Activated T-helper 9 cell treated with anti-CD3 and anti-CD28 coated beads, Interleukin-2, amount 50 U/mL, for 16 hours (primary cell): ENCODE results near the gene DBH.
"Not testable (repeated sequence)": the region's sequence is repeated elsewhere in the genome, so short reads cannot be mapped to it uniquely, and the experiment has no call there.

Experiments
- DNase-seq: peaks from one replicate; pipeline ENCODE4 v3.0.0-alpha.2; 2020; ENCODE audit warnings: low read depth

The DBH gene

DNA sequence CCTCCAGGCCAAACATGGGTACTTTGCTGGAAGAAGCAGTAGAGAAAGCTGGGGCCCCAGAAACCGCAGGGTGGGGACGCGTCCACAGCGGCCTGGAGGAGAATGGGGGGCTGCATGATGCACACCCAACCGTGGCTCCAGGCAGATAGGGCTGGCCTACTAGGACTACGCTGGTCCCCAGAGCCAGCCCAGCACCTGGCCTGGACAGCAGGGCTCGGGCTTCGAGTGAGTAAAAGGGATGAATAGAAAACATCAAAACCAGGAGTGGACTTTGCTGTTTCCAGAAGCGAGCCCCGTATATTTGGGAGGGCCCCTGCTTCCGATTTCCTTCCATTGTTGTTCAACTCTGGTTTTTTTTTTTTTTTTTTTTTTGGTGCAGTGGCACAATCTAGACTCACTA is 30.7 kb downstream of the DBH start:
- DNase-seq, result no peak

DNA sequence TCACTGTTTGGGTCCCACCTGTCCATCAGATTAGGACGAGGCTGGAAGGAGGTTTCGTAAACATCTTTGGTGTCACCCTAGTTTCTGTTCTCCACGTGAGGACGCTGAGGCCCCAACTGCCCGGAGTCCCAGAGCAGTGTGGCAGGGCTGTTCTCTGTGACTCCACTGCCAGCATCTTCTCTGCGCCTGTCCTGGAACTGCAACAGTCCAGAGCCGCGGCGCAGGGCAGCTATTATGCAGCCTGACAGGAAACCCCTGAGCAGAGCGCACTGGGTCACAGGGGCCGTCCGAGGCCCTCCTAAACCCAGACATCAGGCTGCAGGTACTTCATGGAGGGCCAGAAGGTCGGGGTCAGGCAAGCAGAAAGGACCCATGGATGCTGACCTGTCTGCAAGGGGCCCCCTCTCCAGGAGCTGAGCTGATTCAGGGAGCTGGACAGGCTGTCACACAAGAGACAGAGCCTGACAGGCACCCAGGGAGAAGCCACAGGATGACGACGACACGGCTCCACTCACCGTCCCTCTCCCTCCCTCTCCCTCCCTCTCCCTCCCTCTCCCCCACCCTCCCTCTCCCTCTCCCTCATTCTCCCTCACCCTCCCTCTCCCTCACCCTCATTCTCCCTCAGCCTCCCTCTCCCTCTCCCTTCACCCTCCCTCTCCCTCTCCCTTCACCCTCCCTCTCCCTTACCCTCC is 31.7 kb downstream of the DBH start:
- DNase-seq, result no peak

DNA sequence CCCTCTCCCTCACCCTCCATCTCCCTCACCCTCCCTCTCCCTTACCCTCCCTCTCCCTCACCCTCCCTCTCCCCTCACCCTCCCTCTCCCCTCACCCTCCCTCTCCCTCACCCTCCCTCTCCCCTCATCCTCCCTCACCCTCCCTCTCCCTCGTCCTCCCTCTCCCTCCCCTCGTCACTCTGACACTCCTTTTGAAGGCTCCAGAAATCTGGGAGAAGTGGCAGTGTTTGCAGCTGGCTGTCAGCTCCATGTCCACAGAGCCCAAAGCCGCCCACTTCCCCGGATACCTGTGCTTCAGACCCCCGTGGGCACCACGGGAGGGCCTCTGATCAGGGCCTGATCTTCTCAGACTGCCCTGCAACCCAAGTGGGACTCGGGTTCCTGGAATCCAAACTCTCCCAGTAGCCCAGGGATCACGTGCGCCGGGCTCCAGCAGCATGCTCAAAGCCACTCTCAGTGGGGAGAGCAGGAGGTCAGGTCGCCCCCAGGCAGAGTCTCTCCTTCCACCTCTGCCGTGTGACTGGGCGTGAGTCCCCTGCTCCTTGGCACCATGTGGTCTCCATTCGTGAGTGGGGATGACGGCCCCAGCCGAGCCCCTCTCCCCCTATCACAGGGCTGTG is 33.1 kb downstream of the DBH start:
- no peak for DNase-seq

DNA sequence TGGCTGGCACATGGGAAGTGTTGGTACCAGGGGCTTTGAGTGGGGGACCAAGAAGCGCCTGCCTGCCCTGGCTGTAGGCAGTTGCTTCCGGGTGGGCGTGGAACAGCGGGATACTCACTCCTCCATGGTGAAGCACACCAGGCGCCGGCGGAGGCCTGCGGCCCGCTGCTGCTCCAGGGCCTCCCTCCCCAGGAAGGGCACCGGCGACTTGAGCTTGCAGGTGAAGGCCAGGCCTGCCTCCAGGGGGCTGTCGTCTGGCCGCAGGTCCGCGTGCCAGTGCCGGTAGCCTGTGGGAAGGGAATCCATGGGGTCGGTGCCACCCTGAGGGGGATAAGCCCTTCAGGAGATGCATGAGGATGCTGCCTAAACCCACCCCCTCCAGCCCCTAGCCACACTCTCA is 34.3 kb downstream of the DBH start:
- DNase-seq, result no peak

DNA sequence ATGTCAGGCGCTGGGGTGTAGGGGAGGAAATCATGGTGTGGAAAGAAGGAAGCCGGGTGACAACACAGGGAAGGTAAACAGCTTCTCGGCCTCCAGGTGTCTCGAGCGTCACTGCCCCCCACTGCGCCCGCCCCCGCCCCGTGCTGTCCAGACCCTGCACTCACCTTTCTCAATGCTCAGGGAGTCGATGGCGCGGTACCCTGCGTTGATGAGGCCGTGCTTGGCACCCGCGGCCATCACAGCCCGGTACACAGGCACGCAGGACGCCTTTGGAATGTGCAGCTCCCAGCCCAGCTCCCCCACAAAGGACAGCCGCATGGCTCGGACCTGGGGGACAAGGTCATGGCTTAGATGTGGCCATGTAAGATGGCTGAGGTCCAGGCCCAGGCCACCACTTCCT is 35.2 kb downstream of the DBH start:
- no peak for DNase-seq

DNA sequence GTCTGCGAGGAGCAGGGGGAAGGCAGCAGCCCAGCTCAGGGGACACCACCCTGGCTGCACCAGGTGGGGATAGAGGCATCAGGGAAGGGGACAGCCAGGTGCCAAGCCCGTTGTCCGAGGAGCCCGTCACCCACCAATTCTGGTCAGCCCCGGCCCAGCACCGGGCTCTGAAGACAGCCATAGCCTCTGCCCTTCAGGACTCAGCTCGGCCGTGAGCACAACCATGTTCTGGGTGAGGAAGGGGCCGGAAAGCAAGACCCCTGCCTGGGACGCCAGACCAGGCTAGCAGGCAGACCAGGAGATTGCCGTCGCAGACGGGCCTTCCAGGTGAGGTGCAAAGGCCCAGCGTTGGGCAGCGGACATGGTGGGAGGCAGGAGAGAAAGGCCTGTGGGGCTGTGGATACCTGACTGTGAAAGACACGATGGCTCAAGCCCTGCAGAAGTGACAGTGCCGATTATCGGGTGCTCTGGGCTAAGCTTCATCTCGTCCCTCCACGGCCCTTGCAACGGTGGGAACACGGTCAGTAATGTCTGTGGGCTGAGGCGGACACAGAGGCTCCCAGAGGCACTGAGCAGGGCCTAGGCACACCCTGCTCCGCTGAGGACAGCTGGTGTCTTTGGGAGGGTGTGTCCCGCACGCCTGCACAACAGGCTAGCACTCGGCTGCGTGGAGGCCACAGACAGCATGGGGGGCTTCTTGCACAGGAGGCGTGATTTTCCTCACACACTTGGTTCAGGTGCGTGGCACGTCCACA is 36.5 kb downstream of the DBH start:
- no peak for DNase-seq

DNA sequence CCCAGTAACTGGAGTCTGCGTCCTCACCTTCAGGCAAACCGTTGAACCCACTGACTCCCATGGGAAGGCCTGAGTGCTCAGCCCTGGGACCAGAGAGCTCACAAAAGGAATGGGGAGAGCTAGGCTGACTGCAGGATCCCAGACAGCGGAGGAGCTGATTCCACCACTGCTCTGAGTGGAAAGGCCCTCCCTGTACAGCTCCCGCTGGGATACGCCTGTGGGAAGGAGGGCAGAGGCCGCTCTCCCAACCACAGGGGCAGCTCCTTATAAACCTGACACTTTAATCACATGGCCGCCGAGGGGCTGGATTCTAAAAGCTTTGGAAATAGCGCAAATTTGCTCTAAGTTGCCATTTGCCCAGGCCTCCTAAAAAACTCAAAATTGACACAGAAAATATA is 37.1 kb downstream of the DBH start:
- no peak for DNase-seq

DNA sequence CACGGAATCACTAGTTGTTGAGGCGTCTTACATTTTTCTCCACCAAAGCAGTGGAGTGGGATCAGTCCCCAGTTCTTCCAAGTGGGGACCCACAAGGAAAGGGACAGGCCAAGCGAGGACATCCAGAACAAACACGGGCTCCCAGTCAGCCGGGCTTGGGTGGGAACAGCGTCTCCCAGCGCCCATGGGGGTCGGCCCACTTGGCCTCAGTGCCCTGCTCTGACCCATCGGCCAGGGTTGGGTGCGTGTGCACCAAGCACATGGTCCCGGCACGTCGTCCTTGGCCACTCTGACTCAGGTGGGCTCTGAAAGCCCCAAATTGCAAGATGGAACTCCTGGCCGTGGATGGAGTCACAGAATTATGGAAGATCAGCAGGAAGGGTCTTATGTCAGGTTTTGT is 37.9 kb downstream of the DBH start:
- no peak for DNase-seq

DNA sequence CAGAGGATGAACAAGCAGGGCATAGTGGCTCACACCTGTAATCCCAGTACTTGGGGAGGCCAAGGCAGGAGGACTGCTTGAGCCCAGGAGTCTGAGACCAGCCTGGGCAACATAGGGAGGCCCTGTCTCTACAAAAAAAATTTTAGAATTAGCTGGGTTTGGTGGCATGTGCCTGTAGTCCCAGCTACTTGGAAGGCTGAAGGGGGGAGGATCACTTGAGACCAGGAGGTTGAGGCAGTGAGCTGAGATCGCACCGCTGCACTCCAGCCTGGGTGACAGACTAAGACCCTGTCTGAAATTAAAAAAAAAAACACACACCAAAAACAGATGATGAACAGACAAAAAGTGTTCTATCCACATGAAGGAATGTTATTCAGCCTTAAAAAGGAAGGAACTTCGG is 39.6 kb downstream of the DBH start:
- DNase-seq, result not testable (repeated sequence)

DNA sequence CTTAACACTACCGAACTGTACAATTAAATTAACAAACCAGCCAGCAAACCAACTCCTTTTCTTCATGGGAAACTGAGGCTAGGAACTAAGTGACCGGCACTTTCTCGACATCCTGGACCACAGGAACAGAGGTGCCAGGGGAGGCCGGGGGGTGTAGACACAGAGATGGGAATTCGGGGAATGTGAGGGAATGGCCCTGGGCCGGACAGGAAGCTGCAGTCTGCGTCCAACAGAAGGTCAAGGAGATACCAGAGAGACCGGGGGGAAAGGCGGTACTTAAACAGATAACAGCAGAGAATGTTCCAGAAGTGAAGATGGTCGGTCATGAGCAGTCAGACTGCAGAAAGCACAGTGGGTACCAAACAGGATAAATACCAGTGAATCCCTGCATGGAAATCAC is 40.3 kb downstream of the DBH start:
- DNase-seq, result no peak

DNA sequence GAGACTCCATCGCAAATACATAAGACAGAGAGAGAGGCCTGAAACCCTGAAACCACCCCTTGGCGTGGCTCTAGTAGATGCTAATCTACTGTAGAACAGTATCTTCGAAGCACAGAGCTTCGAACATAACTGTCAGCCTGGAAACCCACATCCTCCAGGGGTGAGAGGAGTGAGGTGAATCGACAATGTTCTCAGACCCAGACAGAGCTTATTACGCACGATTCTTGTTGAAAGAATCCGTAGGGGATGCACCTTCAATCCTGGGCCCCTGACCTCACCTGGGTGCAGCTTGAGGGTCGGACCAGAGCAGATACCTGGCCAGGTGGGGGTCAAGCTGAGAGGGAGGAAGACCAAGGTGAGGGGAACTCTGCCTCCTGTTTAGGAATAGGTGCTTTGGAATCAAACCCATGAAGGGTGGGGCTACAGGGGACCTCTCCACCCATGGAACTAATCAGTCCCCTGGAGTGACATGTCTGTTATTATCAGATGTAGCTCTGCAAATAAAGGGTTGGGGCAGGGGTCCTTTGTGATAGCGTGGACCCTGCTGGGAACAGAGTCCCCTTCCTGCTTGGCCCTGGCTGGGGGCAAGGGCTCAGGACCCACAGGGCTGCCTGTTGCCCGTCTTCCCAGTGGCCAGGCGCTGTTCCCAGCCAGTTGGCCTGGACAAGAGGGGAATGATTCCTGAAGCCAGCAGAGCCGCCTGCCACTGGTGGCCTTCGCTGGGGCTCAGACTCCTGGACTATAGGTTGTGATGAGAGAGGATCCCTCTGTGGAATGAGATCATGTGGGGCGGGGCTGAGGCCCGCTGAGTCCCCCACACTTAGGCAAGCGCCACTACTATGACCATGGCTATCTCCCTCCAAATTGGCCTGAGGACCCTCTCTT is 41.2 kb downstream of the DBH start:
- no peak for DNase-seq

DNA sequence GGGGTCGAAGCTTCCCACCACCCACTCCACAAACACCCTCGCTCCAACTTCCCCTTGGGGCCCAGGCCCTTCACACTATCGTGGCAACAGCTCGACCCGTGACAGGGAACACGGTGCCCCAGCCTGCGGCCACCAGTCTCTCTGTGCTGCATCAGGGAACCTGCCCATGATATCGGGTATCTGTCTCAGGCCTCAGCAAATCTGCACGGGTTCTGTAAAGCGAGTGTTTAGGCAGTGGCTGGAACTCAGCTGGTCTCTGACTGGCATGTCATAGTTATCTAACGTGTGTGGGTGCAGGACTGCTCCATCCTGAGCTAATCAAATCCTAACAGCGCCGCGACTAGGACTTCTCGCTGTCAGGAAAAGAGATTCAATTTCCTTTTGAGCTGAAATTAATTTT is 42.9 kb downstream of the DBH start:
- no peak for DNase-seq

DNA sequence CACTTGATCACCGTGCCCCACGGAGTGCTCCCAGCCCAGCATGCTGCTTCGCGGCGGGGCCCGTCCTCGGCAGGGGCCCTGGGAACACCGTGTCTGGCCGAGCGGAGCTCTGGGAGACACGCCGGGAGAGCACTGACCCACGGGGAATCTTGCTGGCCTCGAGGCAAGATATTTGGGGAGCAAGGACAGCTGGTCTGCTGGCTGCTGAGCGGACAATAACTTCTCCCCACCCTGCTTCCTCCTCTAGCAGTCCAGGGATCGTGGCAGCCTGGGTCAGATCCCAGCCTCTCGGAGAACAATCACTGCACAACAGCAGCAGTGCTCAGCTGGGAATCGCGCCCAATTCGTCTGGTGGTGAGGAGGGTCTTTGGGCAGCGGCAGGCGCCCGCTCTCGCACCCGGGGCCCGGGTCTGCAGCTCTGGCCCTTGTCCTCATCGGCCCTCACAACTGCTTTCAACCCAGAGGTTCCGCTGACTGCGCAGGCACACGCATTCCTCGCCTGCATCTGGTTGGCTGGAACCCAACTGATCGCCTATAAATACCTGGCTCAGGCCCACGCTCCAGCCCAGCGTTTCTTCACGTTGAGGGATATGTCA is 43.4 kb downstream of the DBH start:
- no peak for DNase-seq

DNA sequence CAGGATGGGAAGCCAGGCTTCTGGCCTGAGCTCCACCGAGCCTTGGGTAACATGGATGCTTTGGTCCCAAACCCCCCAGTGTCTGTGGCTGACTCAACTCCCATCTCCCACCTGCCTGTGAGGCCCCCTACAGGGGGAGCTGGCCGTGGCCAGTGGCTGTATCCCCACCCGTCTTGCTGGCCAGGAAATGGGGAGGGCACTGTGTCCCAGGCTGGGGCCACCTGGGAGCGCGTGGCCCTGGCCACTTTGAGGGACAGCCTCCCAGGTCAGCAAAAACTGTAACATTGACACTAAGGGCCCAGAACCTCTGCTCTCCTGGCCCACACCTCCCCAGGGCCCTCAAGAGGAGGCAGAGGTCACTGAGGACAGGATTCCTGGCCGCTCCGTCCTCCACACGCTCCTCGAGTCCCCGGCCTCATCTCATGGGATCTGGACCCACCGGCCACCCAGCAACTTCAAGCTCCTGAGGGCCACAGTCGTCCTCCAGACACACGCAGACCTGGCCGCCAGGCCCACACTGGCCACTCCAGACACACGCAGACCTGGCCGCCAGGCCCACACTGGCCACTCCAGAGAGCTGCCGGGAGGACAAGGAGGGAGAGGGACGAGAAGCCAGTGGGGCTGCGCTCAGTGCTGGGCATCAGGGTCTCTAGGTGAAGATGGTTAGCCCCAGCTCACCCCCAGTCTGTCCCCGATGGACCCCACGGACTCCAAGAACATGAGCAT is 44.2 kb downstream of the DBH start:
- no peak for DNase-seq

DNA sequence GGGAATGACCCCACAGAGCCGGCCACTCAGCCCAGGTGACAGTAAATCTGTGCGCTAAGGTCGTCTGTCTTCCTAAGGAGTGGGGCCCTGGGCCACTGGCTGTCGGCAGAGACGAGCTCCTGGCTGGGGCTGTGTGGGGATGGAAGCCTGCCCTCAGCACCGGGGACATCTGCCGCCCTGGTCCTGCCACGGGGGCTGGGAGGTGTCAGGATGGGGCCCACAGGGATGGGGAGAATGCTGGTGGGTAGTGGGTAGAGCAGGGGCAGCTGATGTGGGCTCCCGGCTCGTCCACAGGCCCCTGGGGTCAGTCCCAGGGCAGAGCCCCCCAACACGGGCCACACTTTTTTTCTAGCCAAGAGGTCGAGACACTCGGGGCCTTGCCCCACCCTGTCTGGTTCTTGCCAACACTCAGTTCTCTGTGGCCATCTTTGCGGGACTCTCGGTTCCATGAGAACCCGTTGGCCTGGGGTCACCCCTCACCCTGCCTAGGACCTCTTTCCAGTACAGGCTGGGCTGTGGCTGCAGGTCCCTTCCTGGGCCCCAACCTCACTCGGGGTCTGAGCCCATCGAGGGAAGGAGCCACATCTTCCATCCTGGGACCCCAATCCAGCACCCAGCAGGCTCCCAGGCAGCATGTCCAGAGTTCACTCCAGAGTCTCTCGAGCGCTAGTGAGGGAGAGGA is 45.0 kb downstream of the DBH start:
- no peak for DNase-seq

DNA sequence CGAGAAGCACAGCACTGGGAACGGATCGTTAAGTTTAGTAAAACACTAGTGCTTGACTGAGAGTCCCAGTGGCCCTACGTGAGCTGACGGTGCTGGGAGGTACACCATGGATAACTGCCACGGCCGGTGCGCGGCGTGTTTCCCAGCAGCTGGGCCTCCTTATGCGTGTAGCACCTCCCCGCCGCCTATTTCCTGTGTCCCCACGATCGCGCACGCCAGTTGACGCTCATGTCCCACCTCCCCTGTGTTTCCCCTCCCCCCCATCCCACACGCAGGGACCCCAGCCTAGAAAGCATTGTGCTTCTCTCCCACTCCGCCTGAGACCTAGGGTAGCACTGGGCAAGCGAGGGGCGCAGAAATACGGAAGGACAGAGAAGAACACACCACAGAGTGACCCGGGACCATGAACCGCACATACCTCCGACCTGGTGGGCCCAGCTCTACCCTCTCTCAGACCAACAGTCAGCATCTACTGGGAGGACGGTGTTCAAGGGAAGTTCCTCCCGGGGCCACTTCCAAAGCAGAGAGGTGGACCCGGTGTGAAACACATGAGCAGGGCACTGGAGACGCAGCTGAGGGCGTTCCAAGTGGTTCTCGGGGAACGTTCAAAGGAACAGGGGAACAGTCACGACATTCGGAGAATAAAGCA is 45.6 kb downstream of the DBH start:
- no peak for DNase-seq

DNA sequence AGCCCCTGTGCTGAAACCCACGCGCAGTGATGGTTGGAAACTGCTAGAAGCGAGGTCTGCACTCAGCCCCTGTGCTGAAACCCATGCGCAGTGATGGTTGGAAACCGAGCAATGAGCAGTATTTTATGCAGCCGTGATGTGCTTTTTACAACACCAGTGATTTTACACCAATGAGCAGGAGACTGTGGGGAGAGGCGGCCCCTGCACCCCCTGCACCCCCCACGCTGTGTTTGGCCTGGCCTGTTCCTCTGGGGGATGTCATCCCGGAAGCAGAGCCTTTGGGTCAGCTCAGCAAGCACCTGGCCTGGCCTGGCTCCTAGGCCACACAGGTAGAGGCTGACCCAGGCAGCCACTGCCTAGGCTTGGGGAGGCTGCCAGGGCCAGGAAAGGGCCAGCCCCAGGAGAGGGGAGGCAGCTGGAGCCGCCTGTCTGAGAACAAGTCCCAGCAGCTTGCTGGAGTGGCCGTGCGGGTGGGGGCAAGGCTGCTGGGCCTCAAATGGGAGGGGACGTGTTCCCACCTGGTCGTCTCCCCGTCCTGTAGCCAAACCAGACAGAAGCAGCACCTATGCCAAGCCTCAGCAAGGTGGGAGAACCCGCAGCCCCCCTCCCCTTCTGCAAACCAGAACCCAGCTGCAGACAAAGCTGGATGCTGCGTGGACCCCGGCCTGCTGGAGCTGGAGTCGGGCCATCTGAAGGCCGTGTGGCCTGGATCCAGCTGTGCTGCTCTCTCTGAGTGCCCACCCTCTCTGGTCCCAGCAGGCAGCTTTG is 46.8 kb downstream of the DBH start:
- DNase-seq, result no peak

DNA sequence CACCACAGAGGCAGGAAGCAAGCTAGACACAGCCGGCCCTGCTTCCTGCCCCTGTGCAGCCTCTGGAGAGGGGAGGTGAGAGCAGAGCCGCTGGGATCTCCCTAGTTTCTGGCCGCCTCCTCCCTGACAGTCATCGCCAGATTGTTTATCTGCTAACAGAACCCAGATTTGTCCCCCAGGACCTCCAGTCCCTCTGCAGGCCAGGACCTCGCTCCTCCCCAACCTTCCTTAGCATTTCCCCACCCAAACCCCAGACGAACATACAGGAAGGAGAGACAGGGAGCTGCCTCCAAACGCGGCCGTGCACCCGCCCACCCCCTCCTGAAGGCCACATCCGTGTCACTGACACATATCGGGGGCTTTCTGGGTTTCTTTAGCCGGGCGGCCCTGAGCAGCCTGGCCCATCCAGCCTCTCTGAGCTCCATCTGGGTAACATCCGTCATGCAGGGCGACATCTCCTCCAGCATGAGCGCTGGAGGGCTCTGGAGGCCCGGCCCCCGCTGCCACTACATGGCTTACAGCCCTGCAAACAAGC is 47.5 kb downstream of the DBH start:
- peak; percentile 45 for DNase-seq
